ENCODE results near the gene GEMIN5. TPM values are rescaled to one million over a fixed set of nuclear protein-coding genes. Genes with fewer than 3 reads are reported as not detected.
"Not testable (repeated sequence)": the region's sequence is repeated elsewhere in the genome, so short reads cannot be mapped to it uniquely, and the experiment has no call there.

The GEMIN5 gene
- total RNA-seq, 1 donor from 2014 or later: 13.9 TPM

DNA sequence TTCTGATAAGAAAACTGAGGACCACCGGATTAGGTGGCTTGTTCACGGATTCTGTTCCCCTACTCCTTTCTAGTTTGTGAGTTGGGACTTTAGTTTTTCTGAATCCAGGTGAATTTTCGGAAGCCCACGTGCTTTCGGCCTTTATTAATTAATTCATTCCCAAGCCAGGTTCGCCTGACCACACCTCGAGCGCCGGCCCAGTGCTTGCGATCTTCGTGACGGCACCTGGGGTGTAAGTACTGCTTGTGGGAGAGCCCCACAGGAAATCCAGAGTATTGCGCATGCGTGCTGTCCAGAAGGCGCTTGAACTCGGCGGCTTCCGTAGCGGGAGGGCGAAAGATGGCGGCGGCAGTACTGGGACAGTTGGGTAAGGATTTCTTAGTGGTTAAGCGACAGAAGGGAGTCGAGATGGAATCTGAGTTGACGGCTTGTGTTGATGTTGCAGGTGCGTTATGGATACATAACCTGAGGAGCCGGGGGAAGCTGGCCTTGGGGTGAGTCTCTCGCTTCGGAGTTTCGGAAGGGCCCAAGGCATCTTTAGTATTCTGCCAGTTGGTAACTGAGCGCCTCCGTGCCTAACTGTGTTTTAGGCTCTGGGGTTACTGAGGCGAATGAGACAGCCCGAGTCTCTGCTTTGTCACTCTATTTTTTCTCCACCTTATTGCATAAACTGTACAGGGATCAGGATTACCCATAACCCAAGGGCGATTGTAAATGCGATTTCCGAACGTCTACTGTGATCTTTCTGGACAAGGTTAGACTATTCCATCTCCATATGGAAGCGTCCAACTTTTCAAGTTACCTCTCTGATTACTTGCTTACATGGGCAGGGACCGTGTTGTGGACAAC is 3.0 kb upstream of the GEMIN5 start, which contains the start of gene MRPL22:
TSS of gene MRPL22 (plus strand) at position 302 of the 849 bp plus-strand sequence. CDS start at position 340, 38 bp downstream.
- TF ChIP-seq, protein P1, sequence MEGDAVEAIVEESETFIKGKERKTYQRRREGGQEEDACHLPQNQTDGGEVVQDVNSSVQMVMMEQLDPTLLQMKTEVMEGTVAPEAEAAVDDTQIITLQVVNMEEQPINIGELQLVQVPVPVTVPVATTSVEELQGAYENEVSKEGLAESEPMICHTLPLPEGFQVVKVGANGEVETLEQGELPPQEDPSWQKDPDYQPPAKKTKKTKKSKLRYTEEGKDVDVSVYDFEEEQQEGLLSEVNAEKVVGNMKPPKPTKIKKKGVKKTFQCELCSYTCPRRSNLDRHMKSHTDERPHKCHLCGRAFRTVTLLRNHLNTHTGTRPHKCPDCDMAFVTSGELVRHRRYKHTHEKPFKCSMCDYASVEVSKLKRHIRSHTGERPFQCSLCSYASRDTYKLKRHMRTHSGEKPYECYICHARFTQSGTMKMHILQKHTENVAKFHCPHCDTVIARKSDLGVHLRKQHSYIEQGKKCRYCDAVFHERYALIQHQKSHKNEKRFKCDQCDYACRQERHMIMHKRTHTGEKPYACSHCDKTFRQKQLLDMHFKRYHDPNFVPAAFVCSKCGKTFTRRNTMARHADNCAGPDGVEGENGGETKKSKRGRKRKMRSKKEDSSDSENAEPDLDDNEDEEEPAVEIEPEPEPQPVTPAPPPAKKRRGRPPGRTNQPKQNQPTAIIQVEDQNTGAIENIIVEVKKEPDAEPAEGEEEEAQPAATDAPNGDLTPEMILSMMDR (IDR thresholded peaks at IDR 0.05; ENCODE audit: partially characterized antibody, unreplicated experiment): peak; percentile 21
- Mint-ChIP-seq H3K27ac (ENCODE audit: unreplicated experiment) (peak within 1 kb of the TSS; percentile 94), H3K4me1 (ENCODE audit: low read depth, unreplicated experiment) (peaks cover 2% of the 10 kb centered on the region), H3K36me3 (ENCODE audit: unreplicated experiment) (no peaks in the 10 kb centered on the region), H3K4me3 (ENCODE audit: unreplicated experiment) (peak within 1 kb of the TSS; percentile 97), H3K27me3 (ENCODE audit: unreplicated experiment) (peaks cover 7% of the 10 kb centered on the region), H3K9me3 (ENCODE audit: unreplicated experiment) (peaks cover 3% of the 10 kb centered on the region)
- DNase-seq: peak; percentile 94

DNA sequence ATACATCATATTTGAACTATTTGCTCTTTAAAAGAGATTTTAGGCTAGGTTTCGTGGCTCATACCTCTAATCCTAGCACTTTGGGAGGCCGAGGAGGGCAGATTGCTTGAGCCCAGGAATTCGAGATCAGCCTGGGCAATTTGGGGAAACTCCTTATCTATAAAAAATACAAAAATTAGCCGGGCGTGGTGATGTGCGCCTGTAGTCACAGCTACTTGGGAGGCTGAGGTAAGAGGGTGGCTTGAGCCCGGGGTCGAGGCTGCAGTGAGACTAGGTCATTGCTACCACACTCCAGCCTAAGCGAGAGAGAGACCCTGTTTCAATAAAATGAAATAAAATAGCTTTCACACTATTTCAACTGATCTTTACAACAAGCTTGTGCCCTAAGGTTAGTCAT is 2.4 kb upstream of the GEMIN5 start:
- TF ChIP-seq, protein P1 (IDR thresholded peaks at IDR 0.05; ENCODE audit: partially characterized antibody, unreplicated experiment): no peak
- H3K27ac Mint-ChIP-seq (ENCODE audit: unreplicated experiment): peak overlapping the region; percentile 94
- H3K4me1 Mint-ChIP-seq (ENCODE audit: low read depth, unreplicated experiment): peaks cover 2% of the 10 kb centered on the region
- peaks cover 7% of the 10 kb centered on the region for H3K27me3 Mint-ChIP-seq (ENCODE audit: unreplicated experiment)
- peaks cover 3% of the 10 kb centered on the region for H3K9me3 Mint-ChIP-seq (ENCODE audit: unreplicated experiment)
- peak overlapping the region; percentile 97 for H3K4me3 Mint-ChIP-seq (ENCODE audit: unreplicated experiment)
- H3K36me3 Mint-ChIP-seq (ENCODE audit: unreplicated experiment): no peaks in the 10 kb centered on the region
- DNase-seq: no peak

DNA sequence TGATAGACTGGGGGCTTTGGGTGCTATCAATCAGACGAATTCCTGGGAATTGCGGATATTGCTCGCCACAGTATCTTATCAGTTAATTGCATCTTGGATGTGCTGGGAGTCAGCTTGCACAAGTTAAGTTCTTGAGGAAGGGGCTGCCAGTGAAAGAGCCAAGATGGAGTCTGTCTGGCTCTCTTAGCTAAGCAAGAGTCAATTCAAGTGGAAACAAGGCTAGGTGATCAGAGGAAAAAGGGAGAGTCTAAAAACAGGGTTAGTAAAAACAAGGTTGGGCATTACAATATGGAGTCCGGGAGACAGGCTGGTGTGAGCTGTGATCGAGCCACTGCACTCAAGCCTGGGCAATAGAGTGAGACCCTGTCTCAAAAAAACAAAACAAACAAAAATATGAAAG is 1.4 kb upstream of the GEMIN5 start:
- peak overlapping the region; percentile 48 for H3K4me3 Mint-ChIP-seq (ENCODE audit: unreplicated experiment)
- not testable (repeated sequence) for H3K27me3 Mint-ChIP-seq (ENCODE audit: unreplicated experiment); H3K36me3 Mint-ChIP-seq (ENCODE audit: unreplicated experiment); DNase-seq; H3K4me1 Mint-ChIP-seq (ENCODE audit: low read depth, unreplicated experiment); H3K9me3 Mint-ChIP-seq (ENCODE audit: unreplicated experiment); H3K27ac Mint-ChIP-seq (ENCODE audit: unreplicated experiment)

DNA sequence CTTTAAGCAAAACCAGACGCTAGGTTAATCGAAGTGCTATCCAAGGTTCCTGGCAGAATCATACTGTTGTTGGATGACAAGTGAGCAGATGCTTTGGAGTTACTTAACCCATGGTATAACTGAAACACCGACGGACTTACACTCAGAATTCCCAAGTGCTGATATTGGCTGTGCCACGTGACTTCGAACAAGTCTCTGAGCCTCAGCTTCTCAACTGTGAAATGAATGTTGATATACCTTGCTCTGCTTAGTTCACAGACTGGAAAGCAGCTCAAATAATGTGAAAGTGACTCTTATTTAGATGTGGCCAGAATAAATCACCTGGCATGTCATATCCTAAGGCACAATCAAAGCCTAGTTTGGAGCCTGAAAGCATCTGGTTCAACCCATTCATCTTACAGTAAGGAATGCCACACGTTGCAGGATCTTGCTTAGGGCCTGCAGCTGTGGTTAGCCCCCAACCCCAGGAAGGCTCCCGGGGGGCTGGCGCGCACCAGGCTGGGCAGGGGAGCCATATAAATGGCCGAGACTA is 759 bp downstream of the GEMIN5 start:
- no peak for DNase-seq
- Mint-ChIP-seq H3K4me1 (ENCODE audit: low read depth, unreplicated experiment) (peaks cover 2% of the 10 kb centered on the region), H3K27me3 (ENCODE audit: unreplicated experiment) (peaks cover 8% of the 10 kb centered on the region), H3K36me3 (ENCODE audit: unreplicated experiment) (no peaks in the 10 kb centered on the region), H3K4me3 (ENCODE audit: unreplicated experiment) (peak overlapping the region; percentile 93), H3K27ac (ENCODE audit: unreplicated experiment) (no peak overlapping the region), H3K9me3 (ENCODE audit: unreplicated experiment) (peaks cover 3% of the 10 kb centered on the region)
- TF ChIP-seq, protein P1 (IDR thresholded peaks at IDR 0.05; ENCODE audit: partially characterized antibody, unreplicated experiment): no peak

DNA sequence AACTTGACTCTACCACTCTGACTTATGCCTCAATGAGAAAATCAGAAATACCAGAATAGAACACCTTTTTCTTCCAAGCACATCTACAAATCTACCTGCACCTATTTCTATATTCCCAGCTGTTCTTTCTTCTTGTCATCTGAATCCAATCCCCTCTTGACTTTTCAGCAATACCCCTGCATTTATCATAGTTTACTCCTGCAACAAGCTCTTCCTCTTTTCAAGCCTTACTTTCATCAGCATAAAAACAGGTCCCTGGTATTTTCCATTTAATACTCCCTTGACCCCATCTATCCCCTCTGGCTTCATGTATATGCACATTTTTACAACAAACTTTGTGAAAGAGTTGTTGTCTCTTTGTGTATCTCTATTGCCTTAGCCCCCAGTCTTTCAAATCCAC is 3.1 kb downstream of the GEMIN5 start:
- H3K9me3 Mint-ChIP-seq (ENCODE audit: unreplicated experiment): no peaks in the 10 kb centered on the region
- peaks cover 6% of the 10 kb centered on the region for H3K27me3 Mint-ChIP-seq (ENCODE audit: unreplicated experiment)
- no peak for DNase-seq
- no peaks in the 10 kb centered on the region for H3K36me3 Mint-ChIP-seq (ENCODE audit: unreplicated experiment)
- no peak overlapping the region for H3K4me3 Mint-ChIP-seq (ENCODE audit: unreplicated experiment)
- H3K4me1 Mint-ChIP-seq (ENCODE audit: low read depth, unreplicated experiment): no peaks in the 10 kb centered on the region
- TF ChIP-seq, protein P1 (IDR thresholded peaks at IDR 0.05; ENCODE audit: partially characterized antibody, unreplicated experiment): no peak
- no peak overlapping the region for H3K27ac Mint-ChIP-seq (ENCODE audit: unreplicated experiment)

Data from glutamatergic neuron (in vitro differentiated cells).